Aorta (tissue), 4 donors: ENCODE data around the gene FOXA1. TPM values are rescaled to one million over a fixed set of nuclear protein-coding genes. Genes with fewer than 3 reads are reported as not detected.

Source experiments
- polyA plus RNA-seq, 2 donors: library from polyadenylated mRNA; stranded (reverse); fragments of 200-250 nt; gene quantifications; one replicate each; pipeline ENCODE4 v1.2.3, GENCODE V29; 2013
- total RNA-seq, 2 donors: library from RNA; stranded (reverse); fragmentation: NEBNext Ultra II Directional; extraction: Animal tissue kit (Norgen Biotek cat#: 25700); gene quantifications; one replicate each; pipeline ENCODE4 v1.2.1, GENCODE V29; 2021
- donor health status: healthy with polysubstance abuse.
- donor health status: Bipolar disorder and iron deficiency.
- donor health status: DM: no; HTN: no; CAD: no.
- donor health status: DM: yes; HTN: yes; CAD: no.

The FOXA1 gene
- total and polyA plus RNA-seq, 4 donors, result 1.4 TPM; not detected in 3

Other genes with a start within 250 kb of the FOXA1 start
- gene TTC6, start 380 bp upstream of the FOXA1 start, total RNA-seq, result not detected
- gene TTC6, start 380 bp upstream of the FOXA1 start, polyA plus RNA-seq, result not detected